D721Med (cell line): ENCODE data around the gene PPP2R3C.

Experiments used
- DNase-seq: peaks from one replicate; pipeline ENCODE4 v3.0.0; 2011; ENCODE audit warnings: low spot score; ENCODE audit not compliant: insufficient read length
- FAIRE-seq: peaks from 2 replicates; lab custom pipeline; 2011; peaks lifted over from hg19 to GRCh38; lab: Jason Lieb, UNC
- CTCF ChIP-seq: IDR thresholded peaks from 2 replicates; pipeline ENCODE4 v1.5.1; 2012; ENCODE audit warnings: mild to moderate bottlenecking, control low read depth; ENCODE audit not compliant: insufficient read depth; ENCODE audit errors: missing control alignments

The PPP2R3C gene

GRCh38 chr14:35051796-35052195, 70.0 kb downstream of the PPP2R3C start:
- TF ChIP-seq CTCF, result no peak
- FAIRE-seq, result no peak
- no peak for DNase-seq

DNA sequence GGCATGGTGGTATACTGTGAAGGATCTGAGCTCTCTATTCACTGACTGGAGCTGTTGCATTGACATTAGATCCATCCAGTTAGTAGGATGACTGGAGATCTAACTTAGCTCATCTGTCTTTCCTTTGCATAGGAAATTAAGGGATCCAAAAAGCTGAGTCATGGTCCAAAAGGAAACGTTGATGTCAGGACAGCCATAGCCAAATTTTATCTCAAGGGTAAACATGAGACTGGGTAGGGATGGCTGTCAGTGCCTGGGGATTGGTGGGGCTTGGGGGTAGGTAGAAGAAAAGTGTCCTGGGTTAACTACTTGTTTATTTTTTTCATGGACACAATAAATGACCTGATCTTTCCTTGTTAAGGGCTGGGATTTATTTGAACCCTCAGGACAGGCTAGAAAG, 71.1 kb downstream of the PPP2R3C start:
- DNase-seq (no peak), FAIRE-seq (no peak)
- TF ChIP-seq CTCF, result no peak

- no peak for FAIRE-seq
- no peak for DNase-seq
- TF ChIP-seq CTCF, result no peak
Measured at GRCh38 chr14:35047976-35048513, 73.7 kb downstream of the PPP2R3C start.

DNA sequence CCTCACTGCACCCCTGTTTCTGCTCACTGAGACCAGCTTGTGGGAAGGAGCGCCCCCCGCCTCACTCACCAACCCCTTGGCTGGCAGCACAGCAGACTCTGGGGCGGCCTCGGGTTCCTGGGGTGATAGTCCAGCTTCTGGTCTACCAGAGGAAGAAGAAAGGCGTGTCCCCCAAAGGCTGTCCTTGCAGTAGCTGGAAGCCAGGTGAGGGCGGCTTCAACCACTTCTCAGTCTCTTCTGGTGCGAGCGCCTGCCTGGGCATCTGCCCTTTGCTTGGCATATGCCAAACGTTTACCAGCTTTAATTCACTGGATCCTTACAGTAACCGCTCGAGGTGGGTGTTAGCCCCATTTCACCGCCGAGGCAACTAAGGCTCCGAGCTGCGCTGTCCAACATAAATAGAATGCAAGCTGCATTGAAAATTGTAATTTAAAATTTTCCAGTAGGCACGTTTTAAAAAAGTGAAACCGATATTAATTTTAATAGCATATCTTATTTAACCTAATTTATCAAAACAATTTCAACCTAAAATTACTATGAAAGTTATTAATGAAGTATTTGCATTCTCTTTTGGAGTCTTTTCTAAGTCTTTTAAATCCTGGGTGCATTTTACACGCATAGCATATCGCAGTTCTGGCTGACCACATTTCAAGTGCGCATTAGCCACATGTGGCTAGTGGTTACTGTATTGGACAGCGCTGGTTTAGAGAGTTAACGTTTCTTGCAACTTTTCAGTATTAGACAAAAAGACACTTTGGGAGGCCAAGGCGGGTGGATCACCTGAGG, 74.8 kb downstream of the PPP2R3C start:
- peak; percentile 5 for TF ChIP-seq CTCF
- no peak for FAIRE-seq
- no peak for DNase-seq

DNA sequence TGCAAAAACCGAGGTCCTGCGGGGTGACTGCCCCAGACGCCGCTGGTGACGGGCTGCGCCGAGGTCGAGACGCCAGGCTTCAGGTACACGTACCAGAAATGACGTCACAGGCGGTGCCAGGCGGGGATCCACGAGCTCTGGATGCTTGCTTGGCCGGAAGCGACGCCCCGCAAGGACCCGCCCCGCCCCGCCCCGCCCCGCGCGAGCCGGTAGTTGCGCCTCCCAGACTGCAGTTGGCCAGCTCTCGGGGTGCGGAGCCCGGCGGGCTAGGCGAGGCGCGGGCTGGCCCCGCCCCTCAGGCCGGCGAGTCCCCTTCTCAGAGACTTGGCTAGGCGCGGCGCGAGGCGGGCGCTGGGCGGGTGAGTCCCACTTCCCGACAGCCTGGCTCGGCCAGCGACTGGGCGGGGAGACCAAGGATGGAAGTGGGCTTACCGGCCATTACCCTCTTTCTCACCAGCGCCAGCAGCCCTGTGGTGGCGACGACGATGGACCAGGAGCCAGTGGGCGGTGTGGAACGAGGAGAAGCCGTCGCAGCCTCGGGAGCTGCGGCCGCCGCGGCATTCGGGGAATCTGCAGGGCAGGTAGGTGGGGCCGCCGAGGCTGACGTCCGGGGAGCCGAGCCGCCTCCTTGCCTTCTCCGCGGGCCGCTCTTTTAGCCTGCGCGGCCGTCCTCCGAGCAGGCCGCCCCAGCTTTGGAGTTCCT, 75.6 kb downstream of the PPP2R3C start, which contains the start of gene FAM177A1:
Gene FAM177A1 (plus strand): TSS at position 225 of the 703 bp plus-strand sequence. CDS start 192 bp downstream, at position 417.
- FAIRE-seq, result no peak
- TF ChIP-seq CTCF, result no peak
- DNase-seq, result peak; percentile 89

GRCh38 chr14:35045798-35046047, 76.1 kb downstream of the PPP2R3C start:
- no peak for TF ChIP-seq CTCF
- FAIRE-seq, result no peak
- no peak for DNase-seq
